ENCODE measurements around the gene PPP1R1C.

The PPP1R1C gene

DNA sequence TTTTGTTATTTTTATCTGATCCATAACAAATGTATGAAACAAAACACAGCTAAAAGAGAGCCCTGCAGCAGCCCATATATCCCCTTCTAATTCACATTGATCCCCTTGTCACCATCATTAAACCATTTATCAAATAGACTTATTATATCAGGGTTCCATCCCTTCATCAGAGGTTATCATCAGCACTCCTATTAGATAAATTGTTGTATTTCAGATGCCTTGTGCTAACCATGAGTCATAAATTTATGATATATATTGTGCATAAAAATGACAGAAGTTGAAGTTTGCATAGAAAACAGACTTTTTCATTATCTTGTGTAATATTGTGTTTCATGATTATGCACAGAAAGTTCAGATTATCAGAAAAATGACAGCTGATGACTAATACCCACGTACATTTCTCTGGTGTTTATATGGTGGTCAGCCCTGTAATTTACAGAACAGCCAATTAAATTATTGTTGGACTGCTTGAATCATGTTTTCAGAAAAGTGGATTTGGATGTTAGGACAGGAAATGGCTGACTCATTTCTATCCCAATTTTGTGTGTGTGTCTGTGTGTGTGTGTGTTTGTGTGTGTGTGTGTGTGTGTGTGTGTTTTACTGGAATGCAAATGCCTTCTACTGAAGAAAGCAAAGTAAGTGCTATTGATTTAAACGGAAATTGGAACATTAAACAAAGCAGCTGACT lies 80.9 kb downstream of the PPP1R1C start:
- DNase-seq, result no peak

DNA sequence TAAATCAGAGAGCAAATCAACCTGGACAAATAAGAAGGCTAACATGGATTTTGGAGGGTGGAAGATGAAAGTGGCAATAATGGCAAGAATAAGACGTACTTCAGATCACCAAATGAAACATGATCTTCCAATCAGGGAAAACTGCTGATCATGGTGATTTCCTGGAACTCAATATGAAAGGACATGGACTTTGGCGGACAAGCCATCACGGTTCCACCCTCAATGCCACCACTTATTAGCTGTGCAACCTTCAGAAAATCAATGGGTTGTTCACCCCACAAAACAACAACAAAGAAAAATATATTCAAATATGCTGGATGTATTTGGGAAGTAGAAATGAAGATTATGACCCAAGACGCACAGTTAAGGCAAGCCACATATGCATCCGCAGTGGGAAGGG lies 81.7 kb downstream of the PPP1R1C start:
- DNase-seq, result no peak

DNA sequence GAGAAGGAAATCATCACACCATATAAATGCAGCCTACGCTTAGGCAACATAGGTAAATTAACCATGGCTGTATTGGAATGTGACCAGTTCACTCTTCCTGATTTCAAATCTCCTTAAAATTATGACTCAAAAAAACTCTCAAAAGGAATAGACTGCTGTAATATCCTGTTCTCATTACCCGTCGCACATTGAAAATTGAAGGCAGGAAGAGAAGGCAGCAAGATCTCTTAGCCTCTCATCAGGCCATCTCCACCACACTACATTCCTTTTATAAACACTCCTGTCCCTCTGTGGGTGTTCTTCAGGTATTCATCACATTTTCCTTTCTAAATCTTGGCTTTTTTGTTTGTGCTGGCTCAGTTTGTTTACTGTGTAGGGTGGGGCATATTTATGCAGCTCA lies 83.2 kb downstream of the PPP1R1C start:
- no peak for DNase-seq

DNA sequence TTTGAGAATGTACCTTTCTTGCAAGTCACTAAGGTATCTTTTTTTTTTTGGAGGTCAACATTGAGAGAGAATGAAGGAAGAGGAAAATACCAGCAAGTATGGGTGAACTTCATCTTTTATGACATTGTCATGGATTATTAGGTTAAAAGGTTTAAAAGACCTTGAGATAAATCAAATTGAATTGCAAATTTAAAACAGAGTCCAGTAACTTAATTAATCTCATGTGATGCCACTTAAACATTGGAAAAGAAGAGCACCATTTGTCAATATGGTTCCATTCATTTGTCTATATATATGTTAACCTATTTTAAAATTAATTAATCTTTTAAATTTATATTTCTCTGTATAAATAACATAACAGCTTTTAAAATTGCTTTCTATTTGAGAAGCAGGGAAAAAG lies 83.8 kb downstream of the PPP1R1C start:
- DNase-seq, result no peak

DNA sequence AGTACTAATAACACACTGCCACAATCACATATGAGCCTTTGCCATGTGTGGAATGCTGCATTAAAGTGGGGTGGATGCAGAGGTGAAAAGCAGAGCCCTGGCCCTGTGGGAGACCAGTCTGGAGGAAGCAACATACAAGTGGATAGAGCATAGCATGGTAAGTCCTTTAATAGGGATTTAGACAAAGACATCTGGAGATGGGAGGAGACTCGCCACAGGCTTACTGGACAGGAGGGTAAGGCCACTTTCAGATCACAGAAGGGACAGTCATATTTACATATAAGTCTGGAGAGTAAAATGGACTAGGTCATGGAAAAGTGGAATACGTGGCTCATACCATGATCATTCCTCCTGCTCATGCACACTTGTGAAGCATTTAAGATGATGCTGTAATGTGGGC lies 84.3 kb downstream of the PPP1R1C start:
- DNase-seq, result no peak

DNA sequence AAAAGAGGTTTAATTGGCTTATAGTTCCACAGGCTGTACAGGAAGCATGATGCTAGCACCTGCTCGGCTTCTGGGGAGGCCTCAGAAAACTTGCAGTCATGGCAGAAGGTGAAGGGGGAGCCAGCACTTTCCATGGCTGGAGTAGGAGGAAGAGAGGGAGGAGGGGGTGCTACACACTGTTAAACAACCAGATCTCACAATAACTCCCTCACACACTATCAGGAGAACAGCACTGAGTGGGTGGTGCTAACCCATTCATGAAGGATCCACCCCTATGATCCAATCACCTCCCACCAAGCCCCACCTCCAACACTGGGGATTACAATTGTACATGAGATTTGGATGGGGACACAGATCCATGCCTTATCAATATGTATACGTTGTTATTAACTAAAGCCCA lies 85.1 kb downstream of the PPP1R1C start:
- DNase-seq, result no peak

DNA sequence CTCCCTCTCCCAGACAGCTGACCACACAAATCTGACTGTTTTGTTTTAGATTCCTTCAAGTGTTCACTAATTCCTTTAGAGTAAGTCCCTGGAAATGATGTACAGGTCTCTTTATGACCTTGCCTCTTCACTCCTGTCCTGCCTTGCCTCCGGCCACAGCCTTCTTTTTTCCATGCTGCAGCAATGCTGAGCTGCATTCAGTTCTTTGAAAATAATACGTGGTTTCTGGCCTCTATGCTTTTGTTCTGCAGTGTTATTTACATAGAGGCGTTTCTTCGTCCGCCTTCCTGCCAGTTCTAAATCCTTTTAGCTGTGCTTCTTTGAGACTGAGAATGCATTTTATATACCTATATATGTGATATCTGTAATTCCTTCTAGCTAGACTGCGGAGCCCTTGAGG lies 87.2 kb downstream of the PPP1R1C start:
- DNase-seq, result no peak

DNA sequence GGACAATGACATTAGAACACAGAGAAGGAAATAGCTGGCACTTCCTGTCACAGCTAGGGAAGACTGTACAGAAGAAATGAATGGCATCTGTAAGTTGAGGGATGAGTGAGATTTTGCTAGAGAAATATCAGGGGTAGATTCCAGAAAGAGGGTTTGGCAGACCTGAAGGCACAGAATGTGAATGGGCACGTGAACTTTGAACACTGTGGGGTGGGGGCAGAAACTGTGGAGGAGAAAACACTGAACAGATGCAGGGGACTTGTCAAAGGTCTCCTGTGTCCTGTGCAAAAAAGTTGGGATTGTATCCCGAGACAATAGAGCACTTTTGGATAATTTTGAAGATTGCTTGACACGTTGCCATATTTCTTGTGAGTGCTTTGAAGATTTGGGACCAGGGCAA lies 88.0 kb downstream of the PPP1R1C start:
- DNase-seq, result no peak

DNA sequence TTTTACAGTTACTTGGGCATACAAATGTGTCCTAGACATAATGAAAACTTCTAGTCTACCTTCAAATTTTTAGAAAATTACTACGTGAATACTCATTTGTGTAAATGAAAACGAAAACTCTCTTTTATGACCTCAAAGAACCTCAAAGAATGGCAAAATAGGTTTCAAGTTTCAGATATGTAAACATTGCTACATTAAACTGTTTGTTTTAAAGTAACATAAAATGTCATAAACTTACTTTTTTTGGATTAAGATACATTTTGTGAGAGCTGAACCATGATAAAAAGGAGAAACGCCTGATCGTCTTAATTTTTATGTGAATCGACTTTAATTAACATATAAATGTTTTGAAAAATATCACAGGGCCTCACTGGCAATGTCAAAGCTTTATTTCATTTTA lies 91.4 kb downstream of the PPP1R1C start:
- no peak for DNase-seq

DNA sequence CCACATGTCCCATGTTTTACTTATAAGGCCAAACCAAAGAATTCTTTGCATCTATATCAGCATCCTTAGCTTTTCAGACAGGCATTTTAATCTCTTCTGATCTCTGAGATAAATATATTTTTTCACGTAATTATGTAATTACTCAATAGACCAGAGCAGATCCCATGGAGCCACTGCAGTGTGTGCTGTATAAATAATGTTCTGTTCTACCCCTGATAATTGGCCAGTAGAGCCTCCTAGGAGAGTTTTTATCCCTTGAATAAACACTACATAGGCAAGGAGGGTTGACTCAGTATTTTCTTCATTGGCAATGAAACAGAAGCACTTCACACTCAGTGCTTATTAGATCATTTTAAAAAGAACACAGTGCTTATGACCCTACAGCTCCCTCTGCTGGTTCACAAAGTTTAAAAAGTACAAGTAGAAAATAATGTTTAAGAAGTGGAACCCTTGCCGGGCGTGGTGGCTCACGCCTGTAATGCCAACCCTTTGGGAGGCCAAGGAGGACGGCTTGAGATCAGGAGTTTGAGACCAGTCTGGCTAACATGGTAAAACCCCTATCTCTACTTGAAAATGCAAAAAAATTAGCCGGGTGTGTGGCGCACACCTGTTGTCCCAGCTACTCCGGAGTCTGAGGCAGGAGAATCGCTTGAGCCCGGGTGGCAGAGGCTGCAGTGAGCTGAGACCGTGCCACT lies 91.9 kb downstream of the PPP1R1C start:
- DNase-seq, result peak; percentile 81

DNA sequence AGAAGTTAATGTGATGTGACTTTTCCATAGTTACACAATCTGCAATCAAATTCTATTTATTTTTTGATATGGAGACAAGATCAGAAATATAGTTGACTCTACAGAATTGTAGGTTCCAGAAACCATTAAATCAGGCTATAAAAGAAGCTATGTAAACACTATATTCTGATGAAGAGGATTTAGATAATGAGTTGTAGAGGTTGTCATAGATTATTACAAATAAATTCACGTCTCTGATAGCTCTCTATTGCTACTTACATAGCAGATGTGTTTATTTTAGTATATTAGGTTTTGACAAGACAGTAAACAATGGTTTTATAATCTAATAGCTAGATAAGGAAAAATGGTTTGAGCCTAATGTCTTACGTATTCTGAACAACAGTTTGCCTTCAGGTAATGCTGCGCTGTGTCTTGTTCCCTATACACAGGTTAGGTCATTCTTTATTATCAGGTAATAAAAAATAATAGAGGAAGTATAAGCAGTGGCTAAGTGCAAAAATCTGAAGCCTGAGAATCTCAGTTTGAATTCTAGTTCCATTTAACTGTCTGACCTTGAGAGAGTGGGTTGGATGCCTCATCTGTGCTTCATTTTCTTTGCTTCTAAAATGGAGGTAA lies 93.4 kb downstream of the PPP1R1C start:
- no peak for DNase-seq

DNA sequence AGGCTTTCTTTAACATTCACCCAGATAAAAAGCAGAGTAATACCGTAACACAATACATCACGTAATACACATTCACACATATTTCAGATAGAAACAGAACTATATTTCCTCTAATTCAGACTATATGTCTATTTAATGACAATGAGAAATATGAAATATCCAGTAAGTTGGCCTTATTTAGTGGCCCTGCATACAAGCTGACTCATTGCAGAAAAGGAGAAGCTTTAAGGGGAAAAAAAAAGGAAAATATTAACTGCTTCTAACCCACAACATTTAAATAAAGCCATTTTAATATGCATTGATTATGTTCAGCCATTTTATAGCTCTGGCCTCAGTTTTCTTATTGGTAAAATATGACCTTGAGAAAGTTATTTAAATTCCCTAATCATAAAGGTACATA lies 94.8 kb downstream of the PPP1R1C start:
- DNase-seq, result no peak

DNA sequence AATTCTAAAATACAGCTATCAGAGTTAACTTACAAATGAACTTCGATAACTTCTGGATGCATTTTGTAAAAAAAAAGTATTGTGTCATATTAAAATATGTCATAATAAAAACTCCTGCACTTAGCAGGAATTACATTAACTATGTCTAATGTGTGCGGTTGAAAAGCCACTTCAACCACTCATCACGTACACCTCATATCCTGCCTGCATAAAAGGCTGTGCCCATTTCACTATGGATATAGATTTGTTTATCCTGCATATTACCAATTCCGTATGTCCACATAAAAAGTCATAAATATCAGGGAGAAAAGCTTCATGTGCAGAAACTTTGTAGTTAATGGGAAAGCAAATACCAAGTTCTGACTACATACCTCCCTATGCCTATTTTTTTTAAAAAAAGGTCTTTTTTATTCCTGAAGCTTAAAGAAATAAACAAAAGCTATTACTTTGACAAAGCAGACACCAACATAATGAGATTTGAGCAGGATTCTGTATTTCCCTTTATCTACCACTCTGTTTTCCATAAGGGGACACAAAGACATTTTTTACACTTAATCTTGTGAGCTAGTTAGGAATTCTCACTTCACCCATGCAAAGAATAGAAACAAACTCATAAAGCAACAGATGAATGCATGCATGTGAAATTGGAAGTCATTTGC lies 96.1 kb downstream of the PPP1R1C start:
- DNase-seq, result no peak

DNA sequence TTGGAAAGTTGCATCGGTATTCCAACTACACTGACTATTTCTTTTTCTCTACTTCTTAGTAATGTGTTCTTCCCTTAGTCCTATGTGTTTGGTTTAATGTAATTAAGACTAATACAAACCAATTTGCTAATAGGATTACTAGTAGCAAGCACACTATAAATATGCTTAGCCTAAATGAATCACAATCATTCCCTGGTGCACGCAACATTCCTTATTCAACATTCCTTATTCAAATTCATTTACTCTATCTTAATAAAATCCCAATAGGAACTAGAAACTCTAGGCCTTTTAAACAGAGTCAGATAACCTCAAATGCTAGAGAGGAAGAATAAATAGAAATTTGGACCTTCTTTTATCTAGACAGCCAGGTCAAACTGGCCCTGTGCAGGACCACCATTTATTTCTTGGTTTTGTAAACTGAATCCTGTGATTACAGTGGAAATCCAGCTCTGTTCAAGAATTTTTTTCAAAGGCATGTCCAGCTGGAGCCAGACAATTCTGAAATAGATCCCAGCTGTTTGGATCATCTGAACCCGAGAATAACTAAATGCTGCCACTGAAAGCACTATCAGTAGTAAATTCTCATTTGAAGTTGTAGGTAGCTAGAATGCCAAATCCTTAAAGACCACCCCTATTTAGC lies 103.1 kb downstream of the PPP1R1C start:
- DNase-seq, result no peak

DNA sequence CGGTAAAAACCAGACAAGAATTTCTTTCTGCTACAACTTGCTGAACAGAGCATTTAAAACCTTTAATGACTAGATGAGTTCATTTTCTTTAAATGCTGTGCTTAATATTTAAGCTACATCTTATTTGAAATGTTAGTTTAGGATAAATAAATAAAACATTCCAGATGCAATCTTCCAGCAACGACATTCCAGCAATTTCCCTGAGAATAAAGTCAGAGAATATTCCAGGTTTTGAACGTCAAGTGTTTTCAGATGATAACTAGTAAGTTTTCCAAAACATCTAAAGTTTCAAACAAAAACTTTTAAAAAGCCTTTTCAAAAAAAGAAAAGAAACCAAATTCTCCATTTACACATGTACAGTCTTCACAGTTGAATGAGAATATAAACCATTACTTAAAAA lies 104.8 kb downstream of the PPP1R1C start:
- DNase-seq, result no peak

DNA sequence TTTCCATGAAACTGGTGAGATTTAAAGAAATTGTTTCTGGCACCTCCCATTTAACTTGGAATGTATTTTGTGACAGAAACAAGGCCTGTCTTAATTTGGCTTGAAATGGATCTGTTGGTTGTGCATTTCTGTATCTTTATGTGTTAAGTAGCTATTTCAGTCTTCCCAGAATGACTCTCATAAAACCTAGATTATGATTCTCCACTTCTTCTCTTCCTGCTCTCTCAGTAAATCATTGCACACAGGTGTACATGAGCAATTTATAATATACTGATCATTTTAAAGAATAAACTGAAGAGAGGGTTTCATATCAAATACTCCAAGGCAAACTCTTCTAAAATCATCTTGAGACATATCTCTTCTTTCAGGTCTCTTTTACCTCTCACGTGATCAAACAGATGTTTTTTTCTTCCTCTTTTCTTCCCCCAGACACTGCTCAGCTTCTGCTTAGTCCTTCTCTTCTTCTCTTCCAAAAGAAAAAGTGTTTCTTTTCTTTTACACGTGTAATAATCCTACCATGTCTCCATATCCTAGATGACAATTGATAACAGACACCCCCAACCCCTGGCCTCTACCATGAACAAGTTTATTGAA lies 112.0 kb downstream of the PPP1R1C start:
- no peak for DNase-seq

DNA sequence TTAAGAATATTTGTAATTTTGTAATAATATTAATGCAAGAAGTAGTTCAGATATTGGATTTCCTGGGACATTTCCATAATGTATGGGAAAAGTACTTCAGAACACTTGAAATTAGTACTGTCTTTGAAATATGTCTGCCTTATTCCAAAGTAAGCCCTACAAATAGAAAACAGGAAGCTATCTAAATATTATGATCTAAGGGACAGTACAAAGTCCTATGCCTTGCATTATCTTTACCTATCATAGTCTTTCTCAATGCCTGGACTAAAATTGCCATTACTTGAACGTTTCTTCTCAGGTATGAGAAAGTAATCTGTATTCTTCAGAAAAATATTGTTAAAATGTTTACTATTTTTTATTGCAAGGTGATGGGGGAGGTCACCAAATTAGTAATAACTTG lies 113.0 kb downstream of the PPP1R1C start:
- no peak for DNase-seq

DNA sequence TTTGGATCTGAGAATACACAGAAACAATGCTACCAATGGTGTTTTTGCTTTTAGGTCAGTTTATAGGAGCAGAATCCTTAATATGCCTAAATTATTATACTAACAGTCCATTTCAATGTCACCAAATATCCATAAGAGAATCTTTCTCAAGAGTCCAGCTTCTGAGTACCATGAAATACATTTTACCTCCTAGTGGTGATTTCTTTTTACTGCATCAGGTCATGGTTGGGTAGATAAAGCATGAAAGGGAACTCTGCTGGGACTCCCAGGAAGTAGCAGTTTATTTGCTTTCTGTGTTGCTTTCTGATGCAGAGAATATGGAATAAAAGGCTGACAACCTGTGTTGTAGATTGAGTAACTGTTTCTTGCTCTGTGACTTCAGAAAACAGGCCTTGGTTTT lies 115.6 kb downstream of the PPP1R1C start:
- no peak for DNase-seq

DNA sequence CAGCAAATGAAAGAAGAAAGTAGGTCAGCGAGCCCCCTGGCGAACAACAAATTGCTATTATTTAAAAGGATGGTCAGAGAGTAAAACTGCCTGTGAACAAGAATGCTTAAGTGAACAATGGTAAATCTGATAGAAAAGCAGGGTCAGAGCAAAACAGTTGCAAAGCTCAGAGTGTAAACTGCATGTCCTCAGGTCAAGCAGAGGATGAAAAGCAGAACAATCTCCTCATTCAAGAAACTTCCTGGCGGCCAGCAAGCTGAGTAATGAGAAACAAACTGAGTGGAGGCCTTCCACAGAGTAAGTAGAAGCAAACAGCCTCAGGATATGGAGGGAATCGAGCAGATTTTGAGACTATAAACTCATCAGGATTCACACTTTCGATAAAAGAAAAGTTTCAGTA lies 117.9 kb downstream of the PPP1R1C start:
- no peak for DNase-seq

DNA sequence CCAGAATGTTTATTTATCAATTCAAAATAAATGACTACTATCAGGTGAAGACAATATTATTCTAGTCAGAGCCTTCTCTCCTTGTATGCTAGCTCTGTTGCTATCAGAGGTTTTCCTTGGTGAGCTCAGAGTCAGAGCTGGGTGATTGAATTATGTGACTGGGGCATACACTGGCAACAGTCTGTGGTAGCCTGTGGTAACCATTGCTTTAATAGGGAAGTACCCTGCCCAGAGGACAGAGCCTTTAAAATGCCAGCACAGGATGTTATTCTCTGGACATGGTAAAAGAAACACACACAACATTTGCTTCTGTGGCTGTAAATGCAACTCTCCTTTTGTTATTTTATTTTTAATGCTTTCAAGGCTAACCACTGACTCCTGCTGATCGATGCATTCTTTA lies 124.7 kb downstream of the PPP1R1C start:
- no peak for DNase-seq

DNA sequence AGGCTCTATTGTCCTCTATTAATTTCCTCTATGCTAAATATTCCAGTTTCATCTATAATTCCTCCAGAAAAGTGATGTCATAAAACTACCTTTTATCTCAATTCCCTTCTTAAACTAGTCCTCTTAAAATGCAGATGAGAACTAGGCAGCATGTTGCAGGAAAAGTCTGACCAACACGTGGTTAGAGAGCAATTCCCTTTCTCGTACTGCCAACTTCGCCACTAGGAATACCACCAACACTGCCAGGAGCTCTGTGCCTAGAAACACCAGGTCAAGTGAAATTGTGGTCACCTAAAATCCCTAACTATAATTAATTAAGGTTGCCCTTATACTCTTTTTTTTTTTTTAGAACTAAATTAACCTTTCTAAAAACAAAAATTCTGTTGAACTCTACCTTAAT lies 127.7 kb downstream of the PPP1R1C start:
- no peak for DNase-seq

DNA sequence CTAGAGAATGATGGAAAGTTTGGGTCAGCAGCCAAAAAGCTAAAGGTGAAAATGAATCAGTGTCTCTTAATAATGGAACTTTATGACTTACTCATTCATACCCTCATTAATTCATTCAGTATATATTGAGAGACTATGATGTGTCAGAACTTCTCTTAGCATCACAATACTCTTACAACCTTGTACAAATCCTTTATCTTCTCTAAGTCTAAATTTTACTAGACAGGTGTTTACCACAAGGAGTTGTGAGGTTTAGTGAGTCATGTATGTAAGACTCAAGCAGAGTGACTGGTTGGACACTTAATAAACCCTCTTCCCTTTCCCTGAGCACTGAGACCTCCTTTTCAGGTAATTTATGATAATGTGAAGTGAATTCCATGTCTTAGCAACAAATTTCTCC lies 129.6 kb downstream of the PPP1R1C start:
- no peak for DNase-seq

DNA sequence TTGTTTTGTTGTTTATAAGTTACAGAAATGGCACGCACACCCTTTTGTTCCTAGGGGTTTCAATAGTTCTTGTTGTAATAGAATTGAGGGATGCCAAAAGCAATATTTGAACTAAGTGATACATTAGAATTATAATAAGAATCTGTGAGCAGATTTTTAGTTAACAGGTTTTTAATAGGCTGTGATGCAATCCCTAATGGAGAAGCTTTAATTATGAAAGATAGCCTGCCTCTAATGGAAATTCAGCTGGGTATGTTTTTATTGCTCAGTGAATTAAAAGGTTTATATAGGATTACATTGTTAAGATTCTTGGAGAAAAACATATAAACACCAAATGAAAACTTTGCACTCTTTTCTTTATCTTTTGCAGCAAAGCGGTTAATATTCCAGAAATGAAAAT lies 131.1 kb downstream of the PPP1R1C start:
- DNase-seq, result no peak
